ENCODE data around the gene CCDC91. TPM values are rescaled to one million over a fixed set of nuclear protein-coding genes. Genes with fewer than 3 reads are reported as not detected.
"Not testable (repeated sequence)": the region's sequence is repeated elsewhere in the genome, so short reads cannot be mapped to it uniquely, and the experiment has no call there.

CCDC91 gene
- total RNA-seq, 1 donor from 2014 or later: 11.8 TPM

DNA sequence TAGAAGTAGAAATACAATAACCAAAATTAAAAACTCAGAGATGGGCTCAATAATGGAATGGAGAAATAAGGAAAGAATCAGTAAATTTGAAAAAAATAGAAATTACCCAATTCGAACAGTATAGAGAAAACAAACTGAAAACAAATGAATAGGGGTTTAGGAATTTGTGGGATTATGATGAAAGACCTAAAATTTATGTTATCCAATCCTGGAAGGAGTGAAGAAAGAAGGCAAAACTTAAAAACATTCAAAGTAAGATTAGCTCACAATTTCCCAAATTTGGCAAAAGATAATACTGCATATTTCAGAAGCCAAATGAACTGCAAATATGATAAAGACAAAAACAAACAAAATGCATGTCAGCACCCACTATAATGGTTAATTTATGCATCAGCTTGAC is 177.1 kb downstream of the CCDC91 start:
- TF ChIP-seq, protein P1, sequence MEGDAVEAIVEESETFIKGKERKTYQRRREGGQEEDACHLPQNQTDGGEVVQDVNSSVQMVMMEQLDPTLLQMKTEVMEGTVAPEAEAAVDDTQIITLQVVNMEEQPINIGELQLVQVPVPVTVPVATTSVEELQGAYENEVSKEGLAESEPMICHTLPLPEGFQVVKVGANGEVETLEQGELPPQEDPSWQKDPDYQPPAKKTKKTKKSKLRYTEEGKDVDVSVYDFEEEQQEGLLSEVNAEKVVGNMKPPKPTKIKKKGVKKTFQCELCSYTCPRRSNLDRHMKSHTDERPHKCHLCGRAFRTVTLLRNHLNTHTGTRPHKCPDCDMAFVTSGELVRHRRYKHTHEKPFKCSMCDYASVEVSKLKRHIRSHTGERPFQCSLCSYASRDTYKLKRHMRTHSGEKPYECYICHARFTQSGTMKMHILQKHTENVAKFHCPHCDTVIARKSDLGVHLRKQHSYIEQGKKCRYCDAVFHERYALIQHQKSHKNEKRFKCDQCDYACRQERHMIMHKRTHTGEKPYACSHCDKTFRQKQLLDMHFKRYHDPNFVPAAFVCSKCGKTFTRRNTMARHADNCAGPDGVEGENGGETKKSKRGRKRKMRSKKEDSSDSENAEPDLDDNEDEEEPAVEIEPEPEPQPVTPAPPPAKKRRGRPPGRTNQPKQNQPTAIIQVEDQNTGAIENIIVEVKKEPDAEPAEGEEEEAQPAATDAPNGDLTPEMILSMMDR (conservative IDR thresholded peaks at IDR 0.05; ENCODE audit: low read depth, low read length): no peak
- DNase-seq (ENCODE audit: low read depth): no peak
- H3K4me3 ChIP-seq (ENCODE audit: low read depth, low read length): no peak overlapping the region

DNA sequence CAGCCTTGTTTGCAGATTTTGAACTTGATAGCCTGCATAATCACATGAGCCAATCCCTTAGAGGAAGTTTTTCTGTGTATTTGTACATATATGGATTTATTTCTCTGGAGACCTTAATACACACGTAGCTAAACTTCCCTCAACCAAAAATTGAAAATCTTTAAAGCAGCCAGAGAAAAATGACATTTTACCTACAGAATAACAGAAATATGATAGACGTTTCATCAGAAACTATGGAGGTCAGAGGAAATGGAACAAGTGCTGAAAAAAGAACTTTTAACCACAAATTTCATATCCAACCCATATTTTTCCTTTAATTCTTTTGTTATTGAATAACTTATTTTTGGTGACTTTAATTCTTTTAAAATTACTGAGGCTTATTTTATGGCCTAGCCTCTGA is 177.7 kb downstream of the CCDC91 start:
- no peak for DNase-seq (ENCODE audit: low read depth)
- TF ChIP-seq, protein P1 (conservative IDR thresholded peaks at IDR 0.05; ENCODE audit: low read depth, low read length): no peak
- H3K4me3 ChIP-seq (ENCODE audit: low read depth, low read length): no peak overlapping the region

DNA sequence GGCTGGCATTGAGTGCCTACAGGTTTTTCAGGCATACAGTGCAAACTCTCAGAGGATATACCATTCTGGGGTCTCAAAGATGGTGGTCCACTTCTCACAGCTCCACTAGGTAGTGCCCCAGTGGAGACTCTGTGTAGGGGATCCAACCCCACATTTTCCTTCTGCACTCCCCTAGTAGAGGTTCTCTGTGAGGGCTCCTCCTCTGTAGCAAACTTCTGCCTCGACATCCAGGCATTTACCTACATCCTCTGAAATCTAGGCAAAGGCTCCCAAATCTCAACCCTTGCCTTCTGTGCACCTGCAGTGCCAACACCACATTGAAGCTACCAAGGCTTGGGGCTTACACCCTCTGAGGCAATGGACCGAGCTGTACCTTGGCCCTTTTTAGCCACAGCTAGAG is 179.2 kb downstream of the CCDC91 start:
- no peak overlapping the region for H3K4me3 ChIP-seq (ENCODE audit: low read depth, low read length)
- TF ChIP-seq, protein P1 (conservative IDR thresholded peaks at IDR 0.05; ENCODE audit: low read depth, low read length): no peak
- DNase-seq (ENCODE audit: low read depth): no peak

DNA sequence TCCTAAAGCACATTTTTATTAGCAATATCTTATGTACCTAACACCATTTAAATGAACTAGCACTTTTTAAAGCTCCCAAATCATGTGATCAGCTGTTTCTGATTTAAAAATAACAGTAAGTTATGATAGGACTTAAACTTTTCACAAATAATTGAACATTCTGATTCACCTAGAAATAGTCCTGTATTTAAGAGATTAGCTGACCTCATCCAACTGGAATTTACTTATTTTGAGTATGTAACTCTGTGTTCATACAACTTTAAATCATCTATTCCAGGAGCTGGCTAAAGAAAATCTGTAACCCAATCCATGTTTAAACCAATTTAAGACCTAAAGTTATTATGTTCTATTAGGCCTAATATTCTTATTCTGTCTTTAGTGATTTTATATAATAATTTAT is 184.3 kb downstream of the CCDC91 start:
- no peak for DNase-seq (ENCODE audit: low read depth)

DNA sequence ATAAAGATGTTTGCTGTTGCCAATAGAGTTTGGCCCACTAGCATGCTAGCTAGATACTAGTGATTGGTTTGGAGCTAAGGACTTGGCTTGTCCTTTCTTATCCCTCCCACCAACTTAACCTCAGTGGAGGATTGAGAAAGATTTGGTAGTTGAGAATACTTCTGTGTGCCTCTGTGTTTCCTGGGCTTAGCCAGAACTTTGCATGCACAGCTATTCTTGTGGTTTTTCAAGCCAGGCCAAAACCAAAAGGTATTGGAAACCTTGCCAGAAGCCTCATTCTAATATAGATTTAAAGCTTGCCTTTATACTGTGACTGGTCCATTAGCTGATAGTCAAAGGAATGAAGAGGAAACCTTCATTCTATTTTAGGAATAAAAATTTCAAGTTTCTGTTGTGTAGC is 188.5 kb downstream of the CCDC91 start:
- no peak for DNase-seq (ENCODE audit: low read depth)
- no peak overlapping the region for H3K4me3 ChIP-seq (ENCODE audit: low read depth, low read length)
- TF ChIP-seq, protein P1 (conservative IDR thresholded peaks at IDR 0.05; ENCODE audit: low read depth, low read length): no peak

More for the DNA sequence above, 184.3 kb downstream of the CCDC91 start:
- H3K4me3 ChIP-seq (ENCODE audit: low read depth, low read length): no peak overlapping the region
- TF ChIP-seq, protein P1 (conservative IDR thresholded peaks at IDR 0.05; ENCODE audit: low read depth, low read length): no peak

DNA sequence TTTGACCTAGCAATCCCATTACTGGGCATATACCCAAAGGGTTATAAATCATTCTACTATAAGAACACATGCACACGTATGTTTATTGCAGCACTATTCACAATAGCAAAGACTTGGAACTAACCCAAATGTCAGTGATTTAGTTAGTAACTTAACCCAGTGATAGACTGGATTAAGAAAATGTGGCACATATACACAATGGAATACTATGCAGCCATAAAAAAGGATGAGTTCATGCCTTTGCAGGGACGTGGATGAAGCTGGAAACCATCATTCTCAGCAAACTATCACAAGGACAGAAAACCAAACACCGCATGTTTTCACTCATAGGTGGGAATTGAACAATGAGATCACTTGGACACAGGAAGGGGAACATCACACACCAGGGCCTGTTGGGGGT is 189.5 kb downstream of the CCDC91 start:
- DNase-seq (ENCODE audit: low read depth); H3K4me3 ChIP-seq (ENCODE audit: low read depth, low read length): not testable (repeated sequence)

DNA sequence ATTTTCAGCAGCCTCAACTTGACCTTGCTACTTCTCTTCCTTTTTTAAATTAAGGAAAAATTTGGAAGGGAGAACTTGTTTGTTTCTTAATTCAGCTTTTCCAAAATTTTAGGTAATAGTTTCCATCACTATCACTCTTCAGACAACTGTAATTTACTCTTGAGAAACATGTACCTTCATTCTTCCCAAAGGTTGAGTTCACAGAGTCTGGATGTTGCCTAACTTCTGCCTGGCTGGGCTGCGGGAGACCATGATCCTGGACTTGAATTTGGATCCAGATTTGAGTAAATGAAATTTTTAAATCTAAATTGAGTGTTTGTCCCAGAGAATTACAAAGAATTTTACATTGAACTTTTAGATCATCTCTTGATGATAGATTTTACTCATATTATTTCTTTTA is 193.1 kb downstream of the CCDC91 start:
- H3K4me3 ChIP-seq (ENCODE audit: low read depth, low read length): no peak overlapping the region
- TF ChIP-seq, protein P1 (conservative IDR thresholded peaks at IDR 0.05; ENCODE audit: low read depth, low read length): no peak
- DNase-seq (ENCODE audit: low read depth): no peak

DNA sequence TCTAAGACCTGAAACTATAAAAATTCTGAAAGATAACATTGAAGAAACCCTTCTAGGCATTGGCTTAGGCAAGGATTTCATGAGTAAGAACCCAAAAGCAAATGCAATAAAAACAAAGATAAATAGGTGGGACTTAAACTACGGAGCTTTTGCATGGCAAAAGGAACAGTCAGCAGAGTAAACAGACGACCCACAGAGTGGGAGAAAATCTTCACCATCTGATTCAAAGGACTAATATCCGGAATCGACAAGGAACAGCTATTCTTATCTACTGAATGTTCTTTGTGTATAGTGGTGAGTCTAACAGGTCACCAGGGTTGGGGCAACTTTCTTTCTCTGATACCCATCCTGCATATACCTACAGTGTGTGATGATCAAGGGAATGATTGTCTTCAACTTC is 198.6 kb downstream of the CCDC91 start:
- TF ChIP-seq, protein P1 (conservative IDR thresholded peaks at IDR 0.05; ENCODE audit: low read depth, low read length): no peak
- H3K4me3 ChIP-seq (ENCODE audit: low read depth, low read length): no peak overlapping the region
- DNase-seq (ENCODE audit: low read depth): no peak
